ENCODE results near the gene HDAC7. TPM values are rescaled to one million over a fixed set of nuclear protein-coding genes. Genes with fewer than 3 reads are reported as not detected.

The HDAC7 gene
- total RNA-seq, 4 donors from 2014 or later, result 9.8 to 80.9 (median 36.8) TPM

- H3K4me3 ChIP-seq, result no peak overlapping the region
- TF ChIP-seq POLR2A (IDR thresholded peaks at IDR 0.05), result no peak
- no peak for TF ChIP-seq CTCF (IDR thresholded peaks at IDR 0.05)
- H3K27me3 ChIP-seq, result no peaks in the 10 kb centered on the region
- peaks cover 0 to 7% (median 0%) of the 10 kb centered on the region in 4 donors for H3K4me1 ChIP-seq
- no peak overlapping the region for H3K27ac ChIP-seq
- H3K36me3 ChIP-seq, result peaks cover 0 to 24% (median 0%) of the 10 kb centered on the region in 3 donors
- DNase-seq, result no peak
- H3K9me3 ChIP-seq, result no peaks in the 10 kb centered on the region
Measured at GRCh38 chr12:47841501-47841900, 21.8 kb upstream of the HDAC7 start.

DNA sequence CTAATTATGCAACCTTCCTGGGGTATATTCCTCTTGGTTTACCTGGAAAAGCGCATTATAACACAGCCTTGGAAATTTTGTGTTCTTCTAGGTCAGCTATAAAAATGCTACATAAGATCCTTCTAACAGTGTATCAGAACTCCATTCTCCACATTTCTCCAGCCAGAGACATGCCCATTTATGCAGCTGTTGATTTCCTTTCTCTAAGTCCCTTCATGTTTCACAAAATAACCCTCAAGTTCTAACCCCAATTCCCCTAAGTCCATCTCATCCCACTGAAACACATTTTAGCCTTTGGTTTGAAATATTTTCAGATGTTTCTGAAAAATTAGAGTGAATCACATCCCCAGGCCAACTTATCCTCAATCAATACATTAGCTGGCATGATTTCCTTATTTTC is 20.9 kb upstream of the HDAC7 start:
- peaks cover 0 to 7% (median 0%) of the 10 kb centered on the region in 4 donors for H3K4me1 ChIP-seq
- TF ChIP-seq CTCF (IDR thresholded peaks at IDR 0.05) (no peak), POLR2A (IDR thresholded peaks at IDR 0.05) (no peak)

DNA sequence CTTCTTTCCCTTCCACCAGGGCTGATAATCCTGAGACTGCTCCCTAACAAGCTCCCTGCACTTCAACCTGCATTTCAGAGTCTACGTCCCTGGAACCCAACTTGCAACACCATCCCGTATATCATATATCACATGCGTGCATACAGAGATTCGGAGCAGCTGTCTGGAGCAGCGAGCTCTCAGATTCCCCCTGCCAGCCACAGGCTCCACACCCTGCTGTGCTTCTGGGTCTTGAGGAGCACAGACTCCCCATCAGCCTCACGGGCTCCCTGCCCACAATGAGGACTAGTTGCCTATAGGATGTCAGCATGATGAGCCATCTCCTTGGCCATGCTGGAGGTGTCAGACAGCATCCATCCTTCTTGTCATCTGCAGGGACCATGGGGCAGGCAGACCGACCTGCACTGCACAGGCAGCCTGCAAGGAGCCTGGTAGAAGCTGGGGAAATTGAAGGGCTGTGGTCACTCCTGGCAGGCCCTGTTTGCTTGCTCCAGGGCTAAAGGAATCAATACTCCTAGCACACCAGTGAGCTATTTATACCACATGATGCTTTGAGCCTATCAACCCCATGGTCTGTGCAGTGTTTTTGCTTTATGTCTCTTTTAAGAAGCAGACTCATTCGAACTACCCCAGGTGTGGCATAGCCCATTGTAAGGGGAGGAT is 19.6 kb upstream of the HDAC7 start:
- H3K27me3 ChIP-seq, result no peaks in the 10 kb centered on the region
- H3K27ac ChIP-seq, result no peak overlapping the region
- TF ChIP-seq CTCF (IDR thresholded peaks at IDR 0.05) (no peak), POLR2A (IDR thresholded peaks at IDR 0.05) (no peak)
- DNase-seq, result no peak
- peaks cover 0 to 14% (median 0%) of the 10 kb centered on the region in 4 donors for H3K4me1 ChIP-seq
- peaks cover 0 to 3% (median 0%) of the 10 kb centered on the region in 3 donors for H3K36me3 ChIP-seq
- no peaks in the 10 kb centered on the region for H3K9me3 ChIP-seq
- H3K4me3 ChIP-seq, result no peak overlapping the region

More for the DNA sequence above, 20.9 kb upstream of the HDAC7 start:
- no peaks in the 10 kb centered on the region for H3K9me3 ChIP-seq
- no peaks in the 10 kb centered on the region for H3K27me3 ChIP-seq
- no peak for DNase-seq
- no peak overlapping the region for H3K4me3 ChIP-seq
- H3K27ac ChIP-seq, result no peak overlapping the region
- H3K36me3 ChIP-seq, result peaks cover 0 to 15% (median 0%) of the 10 kb centered on the region in 3 donors

DNA sequence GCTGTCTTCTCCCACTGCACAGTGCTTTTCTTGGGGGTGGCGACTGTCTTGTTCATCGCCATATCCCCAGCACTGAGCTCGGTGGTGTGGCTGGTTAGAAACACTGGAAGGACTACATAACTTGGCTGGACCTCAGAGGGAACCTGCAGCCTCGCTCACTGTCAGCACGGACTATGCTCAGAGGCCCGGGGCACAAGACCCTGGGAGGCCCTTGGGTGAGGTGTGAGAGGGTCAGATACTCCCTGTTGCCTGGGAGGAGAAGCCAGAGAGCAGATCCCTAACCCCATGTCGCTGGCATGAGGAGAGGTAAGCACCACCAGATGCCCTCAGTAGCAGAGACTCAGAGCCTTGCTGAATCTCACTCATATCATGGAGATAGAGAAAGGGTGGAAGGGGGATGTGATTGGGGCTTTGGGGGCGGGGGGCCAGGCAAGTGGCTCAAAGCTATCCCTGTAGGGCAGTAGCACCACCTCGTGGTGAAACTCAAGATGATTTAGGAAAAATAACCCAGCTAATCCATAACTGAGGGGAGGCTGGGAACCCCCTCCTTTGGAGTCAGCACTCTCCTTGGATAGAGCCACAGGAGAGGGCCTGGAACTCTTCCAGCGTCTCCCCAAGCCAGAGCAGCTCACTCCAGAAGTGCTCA is 18.7 kb upstream of the HDAC7 start:
- Histone ChIP-seq H3K9me3 (no peaks in the 10 kb centered on the region), H3K36me3 (no peaks in the 10 kb centered on the region), H3K4me1 (peaks cover 0 to 14% (median 1%) of the 10 kb centered on the region in 4 donors), H3K27me3 (no peaks in the 10 kb centered on the region), H3K4me3 (no peak overlapping the region), H3K27ac (no peak overlapping the region)
- peak in 2 of 3 donors; percentile 44 to 51 for DNase-seq
- TF ChIP-seq CTCF (IDR thresholded peaks at IDR 0.05) (peak in 5 of 6 experiments; percentile 19 to 52 (median 34)), POLR2A (IDR thresholded peaks at IDR 0.05) (no peak)

DNA sequence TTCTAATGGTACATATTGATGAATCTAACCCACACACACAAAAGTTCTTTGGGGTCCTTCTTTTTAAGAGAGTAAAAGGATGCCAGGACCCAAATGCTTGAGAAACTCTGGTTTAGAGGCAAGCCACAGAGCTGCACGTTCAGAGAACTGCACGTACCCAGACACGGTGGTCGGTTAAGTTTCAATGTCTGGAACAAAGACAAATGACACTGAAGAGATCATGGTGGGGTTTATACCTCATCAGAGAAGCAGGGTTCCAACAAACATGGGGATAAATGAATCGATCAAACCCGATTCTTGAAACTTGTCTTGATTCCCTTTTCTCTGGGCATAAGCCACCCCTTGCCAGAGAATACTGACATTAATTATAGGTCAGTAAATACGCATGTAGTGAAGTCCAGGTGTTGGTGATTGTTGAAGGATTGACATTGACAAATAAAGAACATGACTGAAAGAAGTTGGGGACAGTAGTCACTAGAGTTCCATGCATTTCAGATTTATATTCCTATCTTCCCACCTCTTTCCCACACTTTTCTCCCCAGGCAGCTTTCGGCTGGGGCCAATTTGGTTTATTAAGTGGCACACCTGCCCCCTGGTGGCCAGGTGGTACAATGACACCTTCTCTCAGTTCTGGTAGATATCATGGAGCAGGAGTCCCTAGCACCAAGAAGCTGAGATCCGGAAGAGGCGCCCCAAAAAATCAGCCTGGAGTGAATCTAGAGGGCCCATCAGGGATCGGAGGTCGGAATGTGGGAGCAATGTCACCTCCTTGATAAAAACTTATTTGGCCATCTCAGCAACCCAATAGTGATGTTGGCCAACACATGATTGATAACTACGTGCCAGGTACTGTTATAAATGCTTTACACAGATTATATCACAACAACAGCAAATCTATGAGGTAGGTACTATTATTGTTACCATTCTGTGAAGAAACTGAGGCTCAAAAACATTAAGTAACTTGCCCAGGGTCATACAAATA is 17.8 kb upstream of the HDAC7 start:
- TF ChIP-seq POLR2A (IDR thresholded peaks at IDR 0.05) (no peak), CTCF (IDR thresholded peaks at IDR 0.05) (peak; percentile 85 to 96 (median 90))

More for the DNA sequence above, 17.8 kb upstream of the HDAC7 start:
- no peaks in the 10 kb centered on the region for H3K27me3 ChIP-seq
- H3K9me3 ChIP-seq, result no peaks in the 10 kb centered on the region
- peaks cover 0 to 17% (median 6%) of the 10 kb centered on the region in 4 donors for H3K4me1 ChIP-seq
- peak; percentile 68 to 86 (median 82) for DNase-seq
- no peaks in the 10 kb centered on the region for H3K36me3 ChIP-seq
- H3K4me3 ChIP-seq, result no peak overlapping the region
- H3K27ac ChIP-seq, result peak overlapping the region in 2 of 4 donors; percentile 8 to 43
